Ishikawa (cell line): ENCODE measurements around the gene EPB41L2.

ENCODE experiments used
- EGR1 ChIP-seq: IDR thresholded peaks from 2 replicates; pipeline ENCODE4 v1.6.1; 2012
- EP300 ChIP-seq: IDR thresholded peaks from 2 replicates; pipeline ENCODE4 v1.6.1; 2012; ENCODE audit warnings: borderline replicate concordance
- FOXM1 ChIP-seq: IDR thresholded peaks from 2 replicates; pipeline ENCODE4 v1.6.1; 2012; ENCODE audit warnings: low read depth, borderline replicate concordance
- RAD21 ChIP-seq: IDR thresholded peaks from 2 replicates; pipeline ENCODE4 v1.6.1; 2012; ENCODE audit warnings: low read depth
- REST ChIP-seq: IDR thresholded peaks from 2 replicates; pipeline ENCODE4 v1.6.1; 2012; ENCODE audit warnings: low read depth, mild to moderate bottlenecking
- TAF1 ChIP-seq: IDR thresholded peaks from 2 replicates; pipeline ENCODE4 v1.6.1; 2012; ENCODE audit warnings: low read depth, mild to moderate bottlenecking
- TCF12 ChIP-seq: IDR thresholded peaks from 2 replicates; pipeline ENCODE4 v1.6.1; 2012; ENCODE audit warnings: low read depth
- TEAD4 ChIP-seq: IDR thresholded peaks from 2 replicates; pipeline ENCODE4 v1.6.1; 2012
- ZBTB7A ChIP-seq: IDR thresholded peaks from 2 replicates; pipeline ENCODE4 v1.6.1; 2012; ENCODE audit warnings: low read depth
- TF ChIP-seq, protein P1 (sequence below): IDR thresholded peaks from 2 replicates; pipeline ENCODE4 v1.6.1; 2012

- TF ChIP-seq, protein P1, sequence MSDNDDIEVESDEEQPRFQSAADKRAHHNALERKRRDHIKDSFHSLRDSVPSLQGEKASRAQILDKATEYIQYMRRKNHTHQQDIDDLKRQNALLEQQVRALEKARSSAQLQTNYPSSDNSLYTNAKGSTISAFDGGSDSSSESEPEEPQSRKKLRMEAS: no peak
- TF ChIP-seq EGR1 (no peak), EP300 (no peak), ZBTB7A (no peak), TEAD4 (peak; percentile 69), RAD21 (no peak), TCF12 (no peak), REST (no peak), TAF1 (no peak), FOXM1 (no peak)
Measured at GRCh38 chr6:131003488-131004386, 59.3 kb downstream of the EPB41L2 start.
